Measurements from ENCODE around the gene CHD6. TPM values are rescaled to one million over a fixed set of nuclear protein-coding genes. Genes with fewer than 3 reads are reported as not detected.

The CHD6 gene
- total and polyA plus RNA-seq, 4 donors: 3.3 to 23.4 (median 18.2) TPM

- H3K36me3 ChIP-seq (ENCODE audit: control insufficient read depth in 4 of 4, insufficient read depth in 3 of 4, low read depth in 1 of 4, low read length in 3 of 4): peaks cover 5 to 45% (median 22%) of the 10 kb centered on the region in 4 donors
Measured at GRCh38 chr20:41403604-41404003, 214.6 kb downstream of the CHD6 start.

GRCh38 chr20:41398408-41398807 is 219.8 kb downstream of the CHD6 start:
- 88% methylated on average over 2 of the region's 2 CpGs for WGBS
- no peak for DNase-seq (ENCODE audit: low spot score)
- no peaks in the 10 kb centered on the region for H3K9me3 ChIP-seq (ENCODE audit: control insufficient read depth in 4 of 4, low read length in 3 of 4)
- peaks cover 0 to 4% (median 1%) of the 10 kb centered on the region in 4 donors for H3K36me3 ChIP-seq (ENCODE audit: control insufficient read depth in 4 of 4, insufficient read depth in 3 of 4, low read depth in 1 of 4, low read length in 3 of 4)
- H3K27me3 ChIP-seq (ENCODE audit: control insufficient read depth in 4 of 4, insufficient read depth in 4 of 4, low read length in 3 of 4): no peaks in the 10 kb centered on the region
- no peak overlapping the region for H3K9ac ChIP-seq (ENCODE audit: low read depth in 1 of 2, low read length in 2 of 2)
- TF ChIP-seq, protein P1, sequence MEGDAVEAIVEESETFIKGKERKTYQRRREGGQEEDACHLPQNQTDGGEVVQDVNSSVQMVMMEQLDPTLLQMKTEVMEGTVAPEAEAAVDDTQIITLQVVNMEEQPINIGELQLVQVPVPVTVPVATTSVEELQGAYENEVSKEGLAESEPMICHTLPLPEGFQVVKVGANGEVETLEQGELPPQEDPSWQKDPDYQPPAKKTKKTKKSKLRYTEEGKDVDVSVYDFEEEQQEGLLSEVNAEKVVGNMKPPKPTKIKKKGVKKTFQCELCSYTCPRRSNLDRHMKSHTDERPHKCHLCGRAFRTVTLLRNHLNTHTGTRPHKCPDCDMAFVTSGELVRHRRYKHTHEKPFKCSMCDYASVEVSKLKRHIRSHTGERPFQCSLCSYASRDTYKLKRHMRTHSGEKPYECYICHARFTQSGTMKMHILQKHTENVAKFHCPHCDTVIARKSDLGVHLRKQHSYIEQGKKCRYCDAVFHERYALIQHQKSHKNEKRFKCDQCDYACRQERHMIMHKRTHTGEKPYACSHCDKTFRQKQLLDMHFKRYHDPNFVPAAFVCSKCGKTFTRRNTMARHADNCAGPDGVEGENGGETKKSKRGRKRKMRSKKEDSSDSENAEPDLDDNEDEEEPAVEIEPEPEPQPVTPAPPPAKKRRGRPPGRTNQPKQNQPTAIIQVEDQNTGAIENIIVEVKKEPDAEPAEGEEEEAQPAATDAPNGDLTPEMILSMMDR (IDR thresholded peaks at IDR 0.05; ENCODE audit: low read depth, low read length, missing input control): no peak
- TF ChIP-seq NR2F2 (IDR thresholded peaks at IDR 0.05): peak; percentile 71
- H3K27ac ChIP-seq (ENCODE audit: low read depth in 1 of 2, low read length in 2 of 2): no peak overlapping the region
- H3K4me3 ChIP-seq (ENCODE audit: low read depth in 1 of 3, low read length in 3 of 3): no peak overlapping the region
- peaks cover 0 to 8% (median 1%) of the 10 kb centered on the region in 4 donors for H3K4me1 ChIP-seq (ENCODE audit: control insufficient read depth in 4 of 4, insufficient read depth in 4 of 4, low read length in 3 of 4)

More at GRCh38 chr20:41403604-41404003, 214.6 kb downstream of the CHD6 start:
- TF ChIP-seq, protein P2, sequence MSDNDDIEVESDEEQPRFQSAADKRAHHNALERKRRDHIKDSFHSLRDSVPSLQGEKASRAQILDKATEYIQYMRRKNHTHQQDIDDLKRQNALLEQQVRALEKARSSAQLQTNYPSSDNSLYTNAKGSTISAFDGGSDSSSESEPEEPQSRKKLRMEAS (IDR thresholded peaks at IDR 0.05): no peak
- TF ChIP-seq SP1 (IDR thresholded peaks at IDR 0.05) (no peak), RAD21 (IDR thresholded peaks at IDR 0.05) (no peak), REST (IDR thresholded peaks at IDR 0.05) (no peak), JUND (IDR thresholded peaks at IDR 0.05) (no peak)
- TF ChIP-seq, protein P3, sequence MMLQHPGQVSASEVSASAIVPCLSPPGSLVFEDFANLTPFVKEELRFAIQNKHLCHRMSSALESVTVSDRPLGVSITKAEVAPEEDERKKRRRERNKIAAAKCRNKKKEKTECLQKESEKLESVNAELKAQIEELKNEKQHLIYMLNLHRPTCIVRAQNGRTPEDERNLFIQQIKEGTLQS (IDR thresholded peaks at IDR 0.05): no peak
- TF ChIP-seq, protein P1 (IDR thresholded peaks at IDR 0.05; ENCODE audit: low read depth, low read length, missing input control): no peak
- H3K27ac ChIP-seq (ENCODE audit: low read depth in 1 of 2, low read length in 2 of 2): no peak overlapping the region
- no peaks in the 10 kb centered on the region for H3K4me1 ChIP-seq (ENCODE audit: control insufficient read depth in 4 of 4, insufficient read depth in 4 of 4, low read length in 3 of 4)
- no peak overlapping the region for H3K4me3 ChIP-seq (ENCODE audit: low read depth in 1 of 3, low read length in 3 of 3)
- no peak overlapping the region for H3K9ac ChIP-seq (ENCODE audit: low read depth in 1 of 2, low read length in 2 of 2)
- DNase-seq (ENCODE audit: low spot score): no peak
- H3K9me3 ChIP-seq (ENCODE audit: control insufficient read depth in 4 of 4, low read length in 3 of 4): no peaks in the 10 kb centered on the region
- 95% methylated on average over 12 of the region's 12 CpGs for WGBS
- no peaks in the 10 kb centered on the region for H3K27me3 ChIP-seq (ENCODE audit: control insufficient read depth in 4 of 4, insufficient read depth in 4 of 4, low read length in 3 of 4)

Measured in liver (tissue), 9 donors.